ENCODE results near the gene TIMM29.

The TIMM29 gene

DNA sequence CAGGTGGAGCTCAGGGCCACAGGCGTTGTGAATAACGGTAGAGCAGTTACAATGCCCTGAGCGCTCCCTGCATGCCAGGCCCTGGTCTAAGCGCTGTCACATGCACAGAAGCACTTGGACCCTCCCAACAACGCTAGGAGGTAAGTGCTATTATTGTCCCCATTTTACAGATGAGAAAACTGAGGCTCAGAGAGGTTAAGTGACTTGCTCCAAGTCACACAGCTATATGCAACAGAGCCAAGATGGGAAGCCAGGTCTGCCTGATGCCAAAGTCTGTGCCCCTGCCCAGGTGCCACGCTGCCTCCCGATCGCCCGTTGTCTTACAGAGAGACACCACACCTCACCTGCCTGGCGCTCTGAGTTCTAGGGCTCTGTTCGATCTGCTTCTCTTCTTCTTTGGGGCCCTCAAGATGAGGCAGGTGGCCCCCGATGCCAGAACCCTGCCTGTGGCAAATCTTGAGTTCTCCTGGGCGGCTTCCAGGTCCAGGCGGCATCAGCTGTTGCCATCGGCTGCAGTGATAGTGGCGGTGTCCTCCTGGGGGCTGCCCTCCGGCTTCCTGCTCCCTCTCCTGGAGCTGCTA, 20.1 kb upstream of the TIMM29 start:
- TF ChIP-seq PAX5 (IDR thresholded peaks at IDR 0.05; ENCODE audit: insufficient read depth, low read length, severe bottlenecking) (no peak), TAF1 (IDR thresholded peaks at IDR 0.05; ENCODE audit: low read depth, low read length) (no peak)
- DNase-seq (ENCODE audit: insufficient read length, low spot score), result no peak
- FAIRE-seq, result no peak

DNA sequence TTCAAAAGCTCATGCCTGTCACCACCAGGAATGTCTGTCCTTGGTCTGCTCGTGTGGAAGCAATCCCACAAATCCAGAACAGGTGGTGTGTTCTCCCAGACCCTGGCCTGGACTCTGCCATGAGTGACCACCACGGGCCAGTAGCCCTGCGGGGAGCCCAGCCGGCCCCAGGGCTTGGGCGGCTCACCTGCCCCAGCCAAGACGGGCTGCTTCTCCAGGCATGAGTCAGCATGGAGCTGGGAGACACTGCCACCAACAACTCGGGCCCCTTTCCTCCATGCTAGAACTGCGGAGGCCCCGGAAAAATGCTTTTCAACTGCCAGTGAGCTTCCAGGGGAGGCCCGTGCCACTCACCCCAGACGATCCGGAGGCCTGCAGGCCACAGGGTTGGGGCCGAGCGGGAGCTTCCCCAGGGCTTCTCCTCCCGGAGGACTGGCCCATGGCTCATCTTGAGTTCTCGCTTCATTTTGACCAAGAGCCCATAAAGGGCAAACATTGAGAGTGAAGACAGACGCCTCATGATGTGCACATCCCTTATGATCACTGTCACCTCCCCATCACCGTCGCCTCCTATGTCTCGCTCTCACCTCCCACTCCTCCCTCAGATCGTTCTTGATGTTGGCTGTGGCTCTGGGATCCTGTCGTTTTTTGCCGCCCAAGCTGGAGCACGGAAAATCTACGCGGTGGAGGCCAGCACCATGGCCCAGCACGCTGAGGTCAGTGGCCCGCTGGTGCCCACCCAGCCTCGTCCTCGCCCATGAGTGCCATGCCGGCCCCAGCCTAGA, 16.8 kb upstream of the TIMM29 start:
- DNase-seq (ENCODE audit: insufficient read length, low spot score), result no peak
- FAIRE-seq, result no peak
- no peak for TF ChIP-seq POU2F2 (IDR thresholded peaks at IDR 0.05; ENCODE audit: low read depth, low read length)
- no peak for TF ChIP-seq TAF1 (IDR thresholded peaks at IDR 0.05; ENCODE audit: low read depth, low read length)
- no peak for TF ChIP-seq POLR2A (IDR thresholded peaks at IDR 0.05; ENCODE audit: low read depth, low read length)
- TF ChIP-seq PAX5 (IDR thresholded peaks at IDR 0.05; ENCODE audit: insufficient read depth, low read length, severe bottlenecking), result no peak
- no peak for TF ChIP-seq SPI1 (IDR thresholded peaks at IDR 0.05; ENCODE audit: low read depth, low read length)
- no peak for TF ChIP-seq POLR2AphosphoS5 (IDR thresholded peaks at IDR 0.05; ENCODE audit: low read depth, low read length)

- DNase-seq (ENCODE audit: insufficient read length, low spot score) (no peak), FAIRE-seq (no peak)
- TF ChIP-seq POU2F2 (IDR thresholded peaks at IDR 0.05; ENCODE audit: low read depth, low read length), result no peak
- TF ChIP-seq POLR2AphosphoS5 (IDR thresholded peaks at IDR 0.05; ENCODE audit: low read depth, low read length), result no peak
Observed at GRCh38 chr19:10912619-10913018, 16.0 kb upstream of the TIMM29 start.

GRCh38 chr19:10913716-10914340, 14.8 kb upstream of the TIMM29 start:
- FAIRE-seq (no peak), DNase-seq (ENCODE audit: insufficient read length, low spot score) (no peak)
- TF ChIP-seq SPI1 (IDR thresholded peaks at IDR 0.05; ENCODE audit: low read depth, low read length), result no peak
- no peak for TF ChIP-seq POU2F2 (IDR thresholded peaks at IDR 0.05; ENCODE audit: low read depth, low read length)
- no peak for TF ChIP-seq POLR2A (IDR thresholded peaks at IDR 0.05; ENCODE audit: low read depth, low read length)
- TF ChIP-seq TAF1 (IDR thresholded peaks at IDR 0.05; ENCODE audit: low read depth, low read length), result no peak
- no peak for TF ChIP-seq POLR2AphosphoS5 (IDR thresholded peaks at IDR 0.05; ENCODE audit: low read depth, low read length)
- TF ChIP-seq PAX5 (IDR thresholded peaks at IDR 0.05; ENCODE audit: insufficient read depth, low read length, severe bottlenecking), result no peak

DNA sequence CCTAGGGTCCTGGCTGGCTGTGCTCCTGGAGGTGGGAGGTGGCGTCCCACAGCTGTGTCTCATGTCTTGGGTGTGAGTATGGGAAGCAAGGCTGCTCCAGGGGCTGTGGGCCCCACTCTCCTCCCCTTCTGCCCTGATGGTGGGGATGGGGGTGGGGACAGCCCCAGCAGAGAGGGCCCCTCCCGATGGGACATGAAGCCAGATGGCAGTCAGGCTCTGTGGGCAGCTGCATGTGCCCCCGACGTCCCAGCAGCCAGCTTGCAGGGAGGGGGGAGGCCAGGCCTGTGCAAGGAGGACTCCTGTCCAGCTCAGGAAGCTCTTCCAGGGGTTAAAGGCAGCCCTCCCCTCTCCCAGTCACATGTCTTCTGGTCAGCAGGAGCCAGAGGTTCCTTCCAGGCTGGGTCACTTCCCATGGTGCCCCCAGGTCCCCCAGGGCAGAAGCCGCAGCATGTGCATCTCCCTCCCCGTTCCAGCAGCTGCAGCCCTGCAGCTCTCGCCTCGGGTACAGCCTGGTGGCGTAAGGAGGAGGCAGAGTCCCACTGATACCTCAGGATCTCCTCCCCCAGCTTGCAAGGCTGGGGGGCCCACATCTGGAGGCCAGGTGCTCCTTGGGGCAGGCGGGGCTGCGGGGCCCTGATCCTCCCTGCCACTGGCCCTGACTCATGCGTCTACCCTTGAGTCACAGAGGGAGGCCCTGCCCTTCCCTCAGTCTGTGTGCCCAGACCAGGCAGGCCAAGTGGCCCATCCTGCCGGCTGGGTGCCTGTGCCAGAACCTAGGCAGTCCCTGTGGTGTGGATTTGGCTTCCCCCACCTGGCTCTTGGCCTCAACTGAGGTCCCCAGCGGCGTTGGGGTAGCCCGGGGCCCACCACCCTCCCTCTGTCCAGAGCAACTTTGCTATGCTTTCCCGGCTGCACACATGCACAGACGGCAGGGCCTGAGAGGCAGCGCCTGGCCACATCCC, 13.2 kb upstream of the TIMM29 start:
- no peak for TF ChIP-seq POLR2A (IDR thresholded peaks at IDR 0.05; ENCODE audit: low read depth, low read length)
- no peak for TF ChIP-seq POU2F2 (IDR thresholded peaks at IDR 0.05; ENCODE audit: low read depth, low read length)
- FAIRE-seq, result no peak
- no peak for DNase-seq (ENCODE audit: insufficient read length, low spot score)

GRCh38 chr19:10916602-10917001, 12.0 kb upstream of the TIMM29 start:
- no peak for TF ChIP-seq POLR2A (IDR thresholded peaks at IDR 0.05; ENCODE audit: low read depth, low read length)
- TF ChIP-seq POLR2AphosphoS5 (IDR thresholded peaks at IDR 0.05; ENCODE audit: low read depth, low read length), result no peak
- TF ChIP-seq POU2F2 (IDR thresholded peaks at IDR 0.05; ENCODE audit: low read depth, low read length), result no peak
- no peak for TF ChIP-seq PAX5 (IDR thresholded peaks at IDR 0.05; ENCODE audit: insufficient read depth, low read length, severe bottlenecking)
- TF ChIP-seq SPI1 (IDR thresholded peaks at IDR 0.05; ENCODE audit: low read depth, low read length), result no peak
- TF ChIP-seq TAF1 (IDR thresholded peaks at IDR 0.05; ENCODE audit: low read depth, low read length), result no peak
- DNase-seq (ENCODE audit: insufficient read length, low spot score) (no peak), FAIRE-seq (no peak)

DNA sequence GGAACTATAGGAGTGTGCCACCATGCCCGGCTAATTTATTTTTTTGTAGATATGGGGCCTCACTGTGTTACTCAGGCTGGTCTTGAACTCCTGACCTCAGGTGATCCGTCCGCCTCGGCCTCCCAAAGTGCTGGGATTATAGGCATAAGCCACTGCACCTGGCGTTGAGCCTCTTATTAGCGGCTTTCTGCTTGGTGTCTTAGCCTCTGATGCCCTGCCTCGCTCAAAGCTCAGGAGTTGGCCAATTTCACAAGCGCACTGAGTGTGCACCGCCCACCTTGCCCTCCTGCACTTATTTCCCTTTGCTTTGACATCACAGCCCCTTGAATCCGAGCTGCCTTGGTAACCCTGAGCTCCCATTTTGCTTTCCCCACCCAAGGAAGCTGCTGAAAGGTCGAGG, 10.3 kb upstream of the TIMM29 start:
- no peak for DNase-seq (ENCODE audit: insufficient read length, low spot score)
- FAIRE-seq, result no peak
- no peak for TF ChIP-seq PAX5 (IDR thresholded peaks at IDR 0.05; ENCODE audit: insufficient read depth, low read length, severe bottlenecking)
- no peak for TF ChIP-seq POLR2AphosphoS5 (IDR thresholded peaks at IDR 0.05; ENCODE audit: low read depth, low read length)
- TF ChIP-seq SPI1 (IDR thresholded peaks at IDR 0.05; ENCODE audit: low read depth, low read length), result no peak
- no peak for TF ChIP-seq TAF1 (IDR thresholded peaks at IDR 0.05; ENCODE audit: low read depth, low read length)
- TF ChIP-seq POLR2A (IDR thresholded peaks at IDR 0.05; ENCODE audit: low read depth, low read length), result no peak
- no peak for TF ChIP-seq POU2F2 (IDR thresholded peaks at IDR 0.05; ENCODE audit: low read depth, low read length)

DNA sequence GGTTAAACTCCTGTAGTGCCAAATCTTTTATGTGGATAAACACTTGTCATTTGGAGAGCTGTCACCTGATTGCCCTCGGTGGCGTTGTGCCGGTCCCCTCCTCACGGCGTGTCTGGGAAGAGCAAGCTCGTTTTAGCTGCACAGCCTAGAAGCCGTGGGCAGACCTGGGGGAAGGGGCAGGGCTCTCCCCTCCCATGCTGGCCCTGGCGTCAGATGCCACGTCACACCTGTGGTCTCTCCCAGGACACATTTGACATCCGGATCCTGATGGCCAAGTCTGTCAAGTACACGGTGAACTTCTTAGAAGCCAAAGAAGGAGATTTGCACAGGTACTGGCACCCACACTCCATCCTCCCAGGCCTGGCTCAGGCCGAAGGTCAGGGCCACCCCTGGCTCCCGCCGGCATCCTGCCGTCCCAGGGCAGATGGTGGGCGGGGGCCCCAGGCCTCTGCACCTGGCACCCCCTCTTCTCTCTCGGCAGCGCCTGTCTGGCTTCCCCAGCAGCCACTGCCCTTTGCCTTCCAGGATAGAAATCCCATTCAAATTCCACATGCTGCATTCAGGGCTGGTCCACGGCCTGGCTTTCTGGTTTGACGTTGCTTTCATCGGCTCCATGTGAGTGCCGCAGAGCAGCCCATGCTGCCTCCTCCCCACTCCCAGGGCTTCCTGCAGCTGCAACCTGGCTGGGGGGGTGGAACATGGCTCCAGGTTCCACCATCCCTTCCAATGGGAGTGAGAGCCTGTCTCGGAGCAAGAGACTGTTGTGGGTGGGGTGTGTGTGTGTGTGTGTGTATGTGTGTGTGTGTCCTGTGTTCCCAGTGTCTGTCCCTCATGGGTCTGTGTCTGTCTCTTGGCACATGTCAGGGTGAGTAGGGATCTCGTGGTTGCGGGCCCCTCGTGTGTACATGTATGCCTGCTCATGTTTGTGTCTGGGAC, 9.0 kb upstream of the TIMM29 start:
- TF ChIP-seq SPI1 (IDR thresholded peaks at IDR 0.05; ENCODE audit: low read depth, low read length), result no peak
- TF ChIP-seq TAF1 (IDR thresholded peaks at IDR 0.05; ENCODE audit: low read depth, low read length), result no peak
- TF ChIP-seq PAX5 (IDR thresholded peaks at IDR 0.05; ENCODE audit: insufficient read depth, low read length, severe bottlenecking), result no peak
- no peak for TF ChIP-seq POLR2AphosphoS5 (IDR thresholded peaks at IDR 0.05; ENCODE audit: low read depth, low read length)
- no peak for TF ChIP-seq POU2F2 (IDR thresholded peaks at IDR 0.05; ENCODE audit: low read depth, low read length)
- TF ChIP-seq POLR2A (IDR thresholded peaks at IDR 0.05; ENCODE audit: low read depth, low read length), result no peak
- FAIRE-seq (no peak), DNase-seq (ENCODE audit: insufficient read length, low spot score) (no peak)
